GM19025 (cell line): ENCODE data around the gene ACIN1.

Experiments used
- ATAC-seq: cut with Tn5 transposase; IDR thresholded peaks from one replicate; pipeline ENCODE4 v1.9.1; 2021; ENCODE audit warnings: mild to moderate bottlenecking, low read depth, moderate library complexity; ENCODE audit not compliant: unreplicated experiment

The ACIN1 gene

GRCh38 chr14:23090254-23090636, 4.7 kb downstream of the ACIN1 start:
- ATAC-seq = no peak

DNA sequence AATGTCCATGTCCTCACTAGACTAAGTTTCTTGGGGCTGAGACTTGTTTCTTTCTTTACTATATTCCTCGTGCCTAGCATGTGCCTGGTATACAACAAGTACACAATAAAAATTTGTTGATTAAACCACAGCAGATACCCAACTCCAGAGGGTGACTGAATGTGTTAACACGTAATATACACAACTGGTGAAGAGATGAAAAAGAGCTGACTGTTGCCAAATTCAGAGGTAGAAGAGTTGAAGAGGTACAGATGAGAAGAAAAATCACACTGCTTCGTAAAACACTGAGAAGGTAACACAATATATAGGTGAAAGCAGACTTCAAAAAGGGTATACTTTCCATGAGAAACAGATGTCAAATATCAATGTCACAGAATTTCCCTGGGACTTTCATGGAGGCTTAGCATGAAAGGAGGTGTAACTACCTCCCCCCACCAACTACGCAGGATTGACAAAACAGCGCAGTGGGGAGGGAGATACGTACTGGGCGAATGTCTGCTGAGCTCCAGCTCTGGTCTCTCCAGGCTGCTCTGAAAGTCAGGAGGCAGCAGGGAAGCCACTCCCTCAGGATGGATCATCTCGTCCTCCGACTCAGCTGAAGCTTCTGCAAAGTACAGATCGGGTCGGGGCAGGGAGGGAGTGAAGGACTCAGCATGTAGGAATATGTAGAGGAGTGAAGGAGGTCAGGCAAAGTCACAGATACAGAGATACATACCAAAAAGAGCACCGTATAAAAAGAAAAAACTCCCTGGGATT, 5.3 kb downstream of the ACIN1 start:
- no peak for ATAC-seq

DNA sequence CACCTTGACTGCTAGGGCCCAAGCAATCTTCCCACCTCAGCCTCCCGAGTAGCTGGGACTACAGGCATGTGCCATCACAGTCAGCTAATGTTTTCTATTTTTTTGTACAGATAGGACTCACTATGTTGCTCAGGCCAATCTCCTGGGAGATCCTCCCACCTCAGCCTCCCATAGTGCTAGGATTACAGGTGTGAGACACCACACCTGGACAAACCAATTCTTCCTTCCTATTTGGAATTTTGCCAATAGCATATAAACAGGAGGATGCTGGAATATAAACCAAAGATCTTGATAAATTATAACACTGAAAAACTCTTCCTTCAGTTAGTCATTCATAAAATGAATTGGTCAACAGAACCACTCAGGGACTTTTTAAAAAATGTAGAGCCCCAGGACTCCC, 8.4 kb downstream of the ACIN1 start:
- no peak for ATAC-seq

DNA sequence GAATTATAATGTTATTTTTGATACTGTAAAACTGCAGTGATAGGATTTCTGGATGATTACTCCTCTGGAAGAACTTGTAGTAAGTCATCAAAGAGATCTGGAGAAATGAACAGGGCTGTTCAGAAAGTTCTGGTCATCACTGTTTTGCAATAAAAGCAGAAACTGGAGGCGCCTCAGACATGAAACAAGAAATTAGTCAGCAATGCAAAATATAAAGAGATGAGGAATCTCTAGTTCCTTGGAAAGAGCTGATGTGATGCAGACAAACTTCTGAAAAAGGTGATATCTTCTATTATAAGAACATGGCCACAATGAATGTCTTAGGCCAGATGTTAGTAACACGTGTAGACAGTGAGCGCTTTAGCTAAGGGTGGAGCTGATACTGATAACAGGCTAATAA, 9.5 kb downstream of the ACIN1 start:
- ATAC-seq = no peak

GRCh38 chr14:23080474-23080873, 14.5 kb downstream of the ACIN1 start:
- ATAC-seq = no peak

DNA sequence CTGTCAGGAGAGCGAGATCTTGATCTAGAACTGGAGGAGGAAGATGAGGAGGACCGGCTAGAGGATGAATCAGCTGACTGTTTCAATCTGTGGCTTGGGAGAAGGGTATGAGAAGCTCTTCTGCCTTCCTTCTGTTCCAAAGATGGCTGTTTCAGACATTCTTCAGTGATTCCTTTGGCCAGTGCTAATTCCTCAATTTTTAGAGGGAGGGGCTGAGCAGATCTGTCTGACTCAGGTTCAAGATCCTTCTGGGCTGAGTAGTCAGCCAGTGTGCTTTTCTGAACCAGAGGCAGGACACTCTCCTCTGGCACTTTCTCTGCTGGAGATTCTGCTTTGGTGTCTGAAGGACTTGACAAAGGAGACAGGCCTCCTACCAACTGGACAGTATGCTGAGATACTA, 15.2 kb downstream of the ACIN1 start:
- ATAC-seq = no peak

DNA sequence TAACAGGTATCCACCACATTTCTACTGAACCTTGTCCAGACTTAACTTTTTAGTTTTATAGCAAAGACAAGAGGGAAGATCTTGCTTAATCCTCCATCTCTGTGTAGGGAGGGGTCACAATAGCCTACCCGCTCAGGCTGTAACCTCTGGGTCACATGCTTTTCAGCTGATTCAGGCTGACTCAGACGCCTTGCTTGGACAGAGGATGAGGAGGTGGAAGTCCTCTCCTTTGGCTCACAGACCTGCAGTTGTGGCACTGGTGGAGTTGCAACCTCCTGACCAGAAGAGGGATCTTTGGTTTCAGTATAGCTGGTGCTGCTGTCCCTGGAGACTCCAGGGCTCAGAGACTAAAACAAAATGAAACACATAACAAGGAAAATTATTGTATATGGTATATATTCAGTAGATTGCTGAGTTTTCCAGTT, 16.2 kb downstream of the ACIN1 start:
- ATAC-seq = no peak

GRCh38 chr14:23077962-23078361, 17.0 kb downstream of the ACIN1 start:
- no peak for ATAC-seq

GRCh38 chr14:23076785-23077408, 18.0 kb downstream of the ACIN1 start:
- no peak for ATAC-seq

DNA sequence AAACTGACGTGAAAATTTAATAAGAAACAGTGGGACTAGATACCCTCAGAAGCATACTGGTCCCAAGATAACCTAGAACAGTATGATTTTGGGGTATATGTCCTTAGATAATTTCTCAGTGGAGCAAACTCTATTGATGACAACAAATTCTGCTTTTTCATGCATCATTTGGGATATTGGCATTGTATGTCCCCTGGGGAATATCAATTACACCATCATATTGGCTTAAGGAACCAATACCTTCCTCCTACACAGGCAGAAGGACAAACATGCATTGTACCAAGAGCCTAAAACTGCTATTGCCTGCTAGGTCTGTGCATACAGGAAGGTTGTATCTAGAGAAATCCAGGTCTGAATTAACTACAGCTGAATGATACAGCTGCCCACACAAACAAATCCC, 20.0 kb downstream of the ACIN1 start:
- no peak for ATAC-seq

- ATAC-seq = no peak
These were observed 22.9 kb downstream of the ACIN1 start for GRCh38 chr14:23071921-23072539.

DNA sequence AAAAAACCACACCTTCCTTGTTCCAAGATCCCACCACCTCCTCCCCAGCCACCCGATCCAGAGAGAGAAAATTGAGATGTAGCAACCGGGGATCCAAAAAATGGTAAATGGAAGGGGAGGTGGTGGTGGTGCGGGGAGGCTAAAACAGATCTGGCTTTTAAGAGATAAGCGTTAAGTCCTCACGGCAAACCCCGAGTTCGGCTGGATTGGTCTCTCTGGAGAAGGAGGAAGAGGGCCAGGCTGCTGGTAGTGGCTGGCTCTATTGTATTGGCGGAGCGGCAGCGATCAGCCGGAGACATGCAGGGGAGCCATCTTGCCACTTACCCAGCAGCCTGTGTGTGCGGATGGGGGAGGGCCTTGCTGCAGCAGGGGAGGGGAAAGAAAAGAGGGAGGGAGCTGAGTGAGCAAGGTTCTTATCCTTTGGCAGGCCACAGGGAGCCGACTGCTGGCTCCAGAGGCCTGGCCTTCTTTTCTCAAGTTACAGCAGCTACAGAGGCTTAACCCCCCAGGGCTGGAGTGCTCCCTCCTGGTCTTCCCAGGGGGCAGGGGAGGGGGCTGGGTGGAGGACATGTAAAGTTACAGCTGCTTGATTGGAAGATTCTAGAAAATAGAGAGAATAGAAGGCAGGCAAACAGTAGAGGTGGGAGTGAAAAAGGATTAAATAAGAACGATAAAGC, 23.6 kb downstream of the ACIN1 start:
- peak; percentile 91 for ATAC-seq

- ATAC-seq = no peak
These were observed 24.4 kb downstream of the ACIN1 start for GRCh38 chr14:23070262-23071129.

DNA sequence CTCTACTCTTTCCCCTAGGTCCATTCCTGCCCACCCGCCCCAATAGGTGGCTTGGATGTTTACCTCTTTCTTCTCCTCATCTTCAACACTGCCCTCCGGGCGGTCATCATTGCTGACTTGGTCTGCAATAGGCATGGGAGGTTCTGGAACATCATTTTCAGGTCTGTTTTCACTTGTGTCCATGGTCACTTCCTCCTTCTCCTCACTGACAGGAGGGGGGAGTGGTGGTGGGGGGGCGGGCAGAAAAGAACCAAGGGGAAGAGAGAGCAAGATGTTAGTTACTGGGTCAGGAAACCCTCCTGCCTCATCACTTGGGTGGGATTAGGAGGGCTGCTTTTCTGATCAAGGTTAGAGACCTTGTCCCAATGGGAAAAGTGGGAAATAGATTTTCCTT, 25.5 kb downstream of the ACIN1 start:
- no peak for ATAC-seq

- ATAC-seq = no peak
These were observed 26.0 kb downstream of the ACIN1 start for GRCh38 chr14:23068789-23069412.

DNA sequence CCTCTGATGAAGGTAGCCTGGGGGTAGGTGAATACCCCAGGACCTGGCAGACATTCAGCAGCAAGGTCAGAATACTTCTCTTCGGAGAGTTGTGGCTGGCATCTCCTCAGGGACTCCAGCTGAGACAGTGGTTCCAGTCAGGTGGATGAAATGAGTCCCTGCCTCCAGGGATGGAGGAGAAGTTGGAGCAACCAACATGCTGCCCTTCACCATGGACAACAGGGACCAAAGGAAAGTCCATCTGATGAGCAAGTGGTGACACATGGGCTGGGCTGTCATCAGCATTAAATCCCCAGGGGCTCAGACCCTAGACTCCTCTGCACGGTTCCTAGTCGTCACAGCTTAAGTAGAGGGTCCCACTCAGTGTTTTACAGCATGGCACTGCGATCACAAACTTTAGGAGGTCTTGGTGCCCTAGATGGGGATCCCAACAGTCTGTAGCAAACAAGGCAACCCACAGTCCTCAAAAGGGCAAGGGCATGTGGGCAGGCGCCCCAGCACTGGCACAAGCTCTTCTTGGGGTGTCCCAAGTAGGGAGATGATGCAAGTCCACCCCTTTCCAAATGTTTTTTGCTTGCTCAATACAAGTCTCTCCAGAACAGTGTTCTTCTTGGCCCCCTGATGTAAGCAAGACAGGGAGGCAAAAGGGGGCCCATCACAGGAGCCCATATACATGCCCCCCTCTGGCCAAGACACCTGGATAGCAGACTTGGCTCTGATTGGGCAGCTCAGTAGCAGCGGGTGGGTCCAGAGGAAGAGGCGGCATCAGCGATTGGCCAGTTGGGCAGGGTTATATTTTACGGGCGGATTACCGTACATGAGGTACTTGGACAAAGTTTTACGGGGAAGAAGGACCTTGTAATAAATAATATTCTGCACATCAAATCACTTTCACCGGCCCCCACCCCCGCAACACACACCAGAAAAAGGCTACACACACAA, 26.8 kb downstream of the ACIN1 start:
- no peak for ATAC-seq

DNA sequence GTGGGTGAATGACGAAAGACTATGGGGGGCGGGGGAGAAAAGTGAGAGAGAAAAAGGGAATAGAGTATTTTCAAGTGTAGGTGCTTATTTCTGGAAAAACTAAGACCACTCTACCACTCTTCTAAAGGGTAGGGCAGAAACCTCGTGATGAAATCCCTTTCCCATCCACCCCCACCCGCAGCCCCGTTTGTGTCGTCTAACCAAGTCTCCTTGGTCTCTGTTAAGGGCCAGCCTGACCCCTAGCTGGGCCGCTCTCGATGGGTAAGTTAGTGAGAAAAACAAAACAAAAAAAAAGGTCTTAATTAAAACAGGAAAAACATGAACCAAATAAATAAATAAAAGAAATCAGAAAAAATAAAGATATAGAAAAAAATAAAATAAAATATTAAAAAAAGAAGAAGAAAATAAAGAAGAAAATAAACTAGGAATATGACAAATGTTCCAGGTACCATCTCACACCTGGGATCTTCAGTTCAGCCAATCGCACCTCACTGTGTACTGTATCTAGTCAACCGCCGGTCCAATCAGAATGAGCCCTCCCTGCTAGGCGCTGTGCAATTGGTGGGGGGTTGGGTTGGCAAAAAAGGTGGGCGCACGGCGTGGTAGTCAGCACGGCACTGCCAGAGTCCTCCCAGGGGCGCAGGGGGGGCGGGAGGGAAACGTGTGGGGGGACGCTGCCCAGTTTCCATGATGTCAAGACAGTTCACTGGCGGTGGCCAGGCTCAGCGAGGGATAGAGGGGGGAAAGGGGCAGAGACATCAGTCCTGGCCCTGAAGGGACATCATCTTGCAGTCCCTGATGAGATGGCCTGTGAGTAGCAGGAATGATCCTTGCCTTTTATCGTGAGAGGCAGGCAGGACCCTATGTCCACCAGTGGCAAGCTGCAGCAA, 27.8 kb downstream of the ACIN1 start:
- no peak for ATAC-seq

- no peak for ATAC-seq
These were observed 28.6 kb downstream of the ACIN1 start for GRCh38 chr14:23066368-23066767.
